GM12873 (cell line): ENCODE measurements around the gene BMP7.

ENCODE experiments used
- CTCF ChIP-seq: IDR thresholded peaks from 2 replicates; pipeline ENCODE4 v1.5.1; 2012; ENCODE audit warnings: low read depth, mild to moderate bottlenecking, moderate library complexity, low read length, control low read depth; ENCODE audit not compliant: insufficient read depth; ENCODE audit errors: missing control alignments

BMP7 gene

GRCh38 chr20:57214948-57215347 is 51.5 kb downstream of the BMP7 start:
- no peak for TF ChIP-seq CTCF

DNA sequence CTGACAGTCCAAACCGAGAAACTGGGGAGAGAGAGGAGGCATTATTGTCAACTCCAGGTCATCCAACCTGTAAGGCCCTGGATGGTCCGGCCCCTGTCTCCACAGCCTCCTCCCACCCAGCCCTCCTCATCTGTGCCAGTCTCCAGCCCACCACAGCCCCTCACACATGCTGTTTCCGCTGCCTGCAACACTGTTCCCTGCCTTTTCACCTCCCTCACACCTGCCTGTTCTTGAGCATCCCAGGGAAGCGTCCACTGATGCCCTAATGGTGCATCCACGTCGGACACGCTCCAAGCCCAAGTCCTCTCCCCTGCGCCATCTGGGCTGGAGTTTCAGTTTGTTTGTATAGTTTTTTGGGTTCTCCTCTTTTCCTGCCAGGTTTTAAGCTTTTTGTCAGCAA is 52.0 kb downstream of the BMP7 start:
- no peak for TF ChIP-seq CTCF

DNA sequence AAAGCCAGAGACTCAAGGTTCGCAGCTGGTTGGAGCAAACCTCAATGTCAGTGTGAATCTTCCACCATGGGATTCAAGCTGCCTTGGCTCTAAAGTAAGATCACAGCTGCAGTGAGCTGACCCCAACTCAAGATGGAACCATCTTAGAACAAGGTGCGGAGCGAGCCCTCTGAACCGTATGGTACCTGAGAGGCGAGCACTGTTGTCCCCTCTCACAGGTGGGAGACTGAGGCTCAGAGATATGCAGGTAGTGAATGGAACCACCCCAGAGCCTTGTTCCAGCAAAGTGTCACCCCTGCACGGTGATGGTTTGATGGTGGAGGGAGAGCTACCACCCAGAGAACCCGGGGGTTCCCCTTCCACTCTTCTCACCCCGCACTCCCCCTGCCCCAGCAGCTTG is 52.5 kb downstream of the BMP7 start:
- TF ChIP-seq CTCF, result no peak

- no peak for TF ChIP-seq CTCF
Measured at GRCh38 chr20:57213291-57213690, 53.1 kb downstream of the BMP7 start.

GRCh38 chr20:57212534-57213276 is 53.7 kb downstream of the BMP7 start:
- no peak for TF ChIP-seq CTCF

GRCh38 chr20:57211908-57212533 is 54.4 kb downstream of the BMP7 start:
- no peak for TF ChIP-seq CTCF

DNA sequence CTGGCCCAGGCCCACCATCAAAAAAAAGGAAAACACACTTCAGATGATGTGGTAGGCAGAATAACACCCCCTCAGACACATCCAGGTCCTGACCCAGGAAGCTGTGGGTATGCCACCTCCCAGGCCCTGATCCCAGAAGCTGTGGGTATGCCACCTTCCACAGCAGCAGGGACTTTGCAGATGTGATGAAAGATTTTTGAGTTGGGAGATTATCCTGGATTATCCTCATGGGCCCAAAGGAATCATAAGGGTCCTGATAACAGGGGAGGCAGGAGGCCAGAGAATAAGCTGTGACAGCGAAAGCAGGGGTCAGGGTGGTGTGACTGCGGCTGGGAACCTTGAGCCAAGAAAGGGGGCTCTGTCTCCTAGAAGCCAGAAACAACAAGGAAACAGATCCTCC is 55.0 kb downstream of the BMP7 start:
- no peak for TF ChIP-seq CTCF
